SH-SY5Y (cell line): ENCODE results near the gene CRYBB2.

Experiments
- GATA2 ChIP-seq: IDR thresholded peaks from 2 replicates; pipeline ENCODE4 v1.6.1; 2011; ENCODE audit warnings: mild to moderate bottlenecking, low read depth, low read length
- GATA3 ChIP-seq: IDR thresholded peaks from 2 replicates; pipeline ENCODE4 v1.6.1; 2011; ENCODE audit warnings: low read depth, mild to moderate bottlenecking, low read length, moderate library complexity

DNA sequence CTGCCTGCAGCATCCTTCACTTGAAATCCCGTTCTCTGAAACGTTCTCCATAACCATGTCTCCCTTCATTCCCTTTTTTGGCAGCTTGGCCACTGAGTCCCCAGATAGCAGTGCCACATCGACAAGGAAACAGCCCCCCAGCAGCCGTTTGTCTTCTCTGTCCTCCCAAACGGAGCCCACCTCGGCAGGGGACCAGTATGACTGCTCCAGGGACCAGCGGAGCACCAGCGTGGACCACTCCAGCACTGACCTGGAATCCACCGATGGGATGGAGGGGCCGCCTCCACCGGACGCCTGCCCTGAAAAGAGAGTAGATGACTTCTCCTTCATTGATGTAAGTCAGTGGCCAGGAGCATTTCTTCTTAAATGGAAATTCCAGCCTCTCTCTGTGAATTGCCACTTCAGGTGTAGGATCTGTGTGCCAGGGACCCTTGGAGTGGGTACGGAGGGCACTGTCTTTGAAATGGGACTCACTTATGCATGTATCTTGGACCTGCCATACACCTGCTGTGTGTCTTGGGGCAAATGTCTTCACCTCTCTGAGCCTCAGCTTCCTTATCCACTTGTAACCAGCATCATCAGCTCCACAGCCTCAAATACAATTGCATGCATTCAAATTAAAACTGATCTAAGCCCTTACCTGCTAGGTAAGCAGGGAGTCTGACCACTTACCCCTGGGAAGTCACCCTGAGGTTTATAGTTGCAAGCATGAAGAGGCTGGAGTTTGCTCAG is 45.1 kb upstream of the CRYBB2 start:
- no peak for TF ChIP-seq GATA3
- no peak for TF ChIP-seq GATA2
